ENCODE data around the gene DLG4. TPM values are rescaled to one million over a fixed set of nuclear protein-coding genes. Genes with fewer than 3 reads are reported as not detected.
"Not testable (repeated sequence)": the region's sequence is repeated elsewhere in the genome, so short reads cannot be mapped to it uniquely, and the experiment has no call there.

DLG4 gene
- total and polyA plus RNA-seq, 2 experiments from 2014 or later = 2.9 to 10.7 TPM

DNA sequence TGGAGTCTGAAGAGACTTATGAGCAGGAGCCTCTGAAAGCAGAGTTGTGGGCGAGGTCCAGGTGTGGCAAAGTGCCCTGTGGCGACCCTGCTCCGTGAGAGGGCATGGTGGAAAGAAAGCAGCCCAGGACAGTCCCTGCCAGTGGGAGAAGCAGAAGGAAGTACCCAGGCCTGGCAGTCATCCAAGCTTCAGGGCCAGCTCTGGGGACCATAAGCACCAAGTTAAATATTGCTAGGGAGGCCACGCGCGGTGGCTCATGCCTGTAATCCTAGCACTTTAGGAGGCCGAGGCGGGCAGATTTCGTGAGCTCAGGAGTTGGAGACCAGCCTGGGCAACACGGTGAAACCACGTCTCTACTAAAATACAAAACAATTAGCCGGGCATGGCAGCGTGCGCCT is 35.5 kb downstream of the DLG4 start:
- Histone ChIP-seq H3K9me2 (replicated peaks; ENCODE audit: insufficient read depth) (no peaks in the 10 kb centered on the region), H2AFZ (no peak overlapping the region), H3K79me2 (no peaks in the 10 kb centered on the region), H4K20me1 (ENCODE audit: insufficient read depth, poor library complexity, severe bottlenecking) (no peaks in the 10 kb centered on the region), H3K27me3 (no peaks in the 10 kb centered on the region), H3K9me3 (ENCODE audit: low read depth) (no peaks in the 10 kb centered on the region), H3K4me3 (no peak overlapping the region), H3K36me3 (replicated peaks; ENCODE audit: insufficient read depth, low read depth) (no peaks in the 10 kb centered on the region), H3K27ac (no peak overlapping the region), H3K4me1 (ENCODE audit: insufficient read depth) (no peaks in the 10 kb centered on the region), H3K4me2 (no peak overlapping the region)
- peak; percentile 73 for DNase-seq (ENCODE audit: low spot score)
- 75% methylated on average over 14 of the region's 14 CpGs for WGBS (ENCODE audit: low lambda C conversion rate, missing lambda C conversion rate)
- TF ChIP-seq, protein P1, sequence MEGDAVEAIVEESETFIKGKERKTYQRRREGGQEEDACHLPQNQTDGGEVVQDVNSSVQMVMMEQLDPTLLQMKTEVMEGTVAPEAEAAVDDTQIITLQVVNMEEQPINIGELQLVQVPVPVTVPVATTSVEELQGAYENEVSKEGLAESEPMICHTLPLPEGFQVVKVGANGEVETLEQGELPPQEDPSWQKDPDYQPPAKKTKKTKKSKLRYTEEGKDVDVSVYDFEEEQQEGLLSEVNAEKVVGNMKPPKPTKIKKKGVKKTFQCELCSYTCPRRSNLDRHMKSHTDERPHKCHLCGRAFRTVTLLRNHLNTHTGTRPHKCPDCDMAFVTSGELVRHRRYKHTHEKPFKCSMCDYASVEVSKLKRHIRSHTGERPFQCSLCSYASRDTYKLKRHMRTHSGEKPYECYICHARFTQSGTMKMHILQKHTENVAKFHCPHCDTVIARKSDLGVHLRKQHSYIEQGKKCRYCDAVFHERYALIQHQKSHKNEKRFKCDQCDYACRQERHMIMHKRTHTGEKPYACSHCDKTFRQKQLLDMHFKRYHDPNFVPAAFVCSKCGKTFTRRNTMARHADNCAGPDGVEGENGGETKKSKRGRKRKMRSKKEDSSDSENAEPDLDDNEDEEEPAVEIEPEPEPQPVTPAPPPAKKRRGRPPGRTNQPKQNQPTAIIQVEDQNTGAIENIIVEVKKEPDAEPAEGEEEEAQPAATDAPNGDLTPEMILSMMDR (IDR thresholded peaks at IDR 0.05; ENCODE audit: poor library complexity) = no peak
- TF ChIP-seq EZH2phosphoT487 (IDR thresholded peaks at IDR 0.05; ENCODE audit: low read depth, severe bottlenecking, unreplicated experiment) (no peak), EZH2 (IDR thresholded peaks at IDR 0.05; ENCODE audit: borderline replicate concordance) (no peak)

DNA sequence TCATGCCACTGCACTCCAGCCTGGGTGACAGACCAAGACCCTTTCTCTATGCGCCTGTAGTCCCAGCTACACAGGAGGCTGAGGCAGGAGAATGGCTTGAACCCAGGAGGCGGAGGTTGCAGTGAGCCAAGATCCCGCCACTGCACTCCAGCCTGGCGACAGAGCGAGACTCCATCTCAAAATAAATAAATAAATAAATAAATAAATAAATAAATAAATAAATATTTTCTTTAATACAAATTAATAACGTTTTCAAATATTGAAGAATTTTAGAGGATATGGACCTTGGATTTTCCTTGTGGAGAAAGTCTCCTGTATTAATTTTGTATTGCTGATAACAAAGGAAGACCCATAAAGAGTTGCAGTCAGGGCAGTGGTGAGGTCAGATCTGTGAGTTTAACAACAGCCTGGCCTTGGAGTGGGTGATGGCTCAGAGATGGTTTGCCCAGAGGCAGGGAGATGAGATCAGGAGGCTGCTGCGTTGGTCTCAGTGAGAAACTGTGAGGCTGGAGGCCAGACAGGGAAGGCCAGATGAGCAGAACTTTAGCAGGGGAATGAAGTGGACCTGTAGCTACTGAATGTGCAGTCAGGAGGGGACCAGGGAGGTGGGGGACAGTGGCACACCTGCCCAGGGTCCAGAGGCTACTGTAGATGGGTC is 36.1 kb downstream of the DLG4 start:
- Histone ChIP-seq H3K27ac (no peak overlapping the region), H3K9me2 (replicated peaks; ENCODE audit: insufficient read depth) (no peaks in the 10 kb centered on the region), H4K20me1 (ENCODE audit: insufficient read depth, poor library complexity, severe bottlenecking) (no peaks in the 10 kb centered on the region), H3K9me3 (ENCODE audit: low read depth) (no peaks in the 10 kb centered on the region), H3K36me3 (replicated peaks; ENCODE audit: insufficient read depth, low read depth) (no peaks in the 10 kb centered on the region), H3K4me1 (ENCODE audit: insufficient read depth) (no peaks in the 10 kb centered on the region), H3K4me3 (no peak overlapping the region), H3K27me3 (no peaks in the 10 kb centered on the region), H3K4me2 (no peak overlapping the region), H3K79me2 (no peaks in the 10 kb centered on the region), H2AFZ (no peak overlapping the region)
- TF ChIP-seq EZH2phosphoT487 (IDR thresholded peaks at IDR 0.05; ENCODE audit: low read depth, severe bottlenecking, unreplicated experiment) = no peak
- TF ChIP-seq, protein P1 (IDR thresholded peaks at IDR 0.05; ENCODE audit: poor library complexity) = no peak
- no peak for TF ChIP-seq EZH2 (IDR thresholded peaks at IDR 0.05; ENCODE audit: borderline replicate concordance)
- 88% methylated on average over 7 of the region's 7 CpGs for WGBS (ENCODE audit: low lambda C conversion rate, missing lambda C conversion rate)
- DNase-seq (ENCODE audit: low spot score) = no peak

DNA sequence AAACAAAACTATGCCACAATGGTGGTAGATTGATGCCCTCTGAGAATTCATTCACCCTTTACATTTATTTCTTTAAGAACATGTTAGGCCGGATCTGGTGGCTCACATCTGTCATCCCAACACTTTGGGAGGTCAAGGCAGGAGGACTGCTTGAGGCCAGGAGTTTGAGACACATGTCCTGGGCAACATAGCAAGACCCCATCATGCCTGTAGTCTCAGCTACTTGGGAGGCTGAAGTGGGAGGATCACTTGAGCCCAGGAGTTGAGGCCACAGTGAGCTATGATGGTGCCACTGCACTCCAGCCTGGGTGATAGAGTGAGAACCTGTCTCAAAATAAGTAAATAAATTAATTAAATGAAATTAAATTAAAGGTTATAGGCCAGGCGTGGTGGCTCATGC is 37.5 kb downstream of the DLG4 start:
- not testable (repeated sequence) for H3K36me3 ChIP-seq (replicated peaks; ENCODE audit: insufficient read depth, low read depth); H3K4me2 ChIP-seq; H3K4me3 ChIP-seq; H3K4me1 ChIP-seq (ENCODE audit: insufficient read depth); H3K27me3 ChIP-seq; H3K9me3 ChIP-seq (ENCODE audit: low read depth); H3K9me2 ChIP-seq (replicated peaks; ENCODE audit: insufficient read depth); H3K79me2 ChIP-seq; H2AFZ ChIP-seq; DNase-seq (ENCODE audit: low spot score); H4K20me1 ChIP-seq (ENCODE audit: insufficient read depth, poor library complexity, severe bottlenecking); H3K27ac ChIP-seq
- WGBS (ENCODE audit: low lambda C conversion rate, missing lambda C conversion rate) = 98% methylated on average over 2 of the region's 2 CpGs

DNA sequence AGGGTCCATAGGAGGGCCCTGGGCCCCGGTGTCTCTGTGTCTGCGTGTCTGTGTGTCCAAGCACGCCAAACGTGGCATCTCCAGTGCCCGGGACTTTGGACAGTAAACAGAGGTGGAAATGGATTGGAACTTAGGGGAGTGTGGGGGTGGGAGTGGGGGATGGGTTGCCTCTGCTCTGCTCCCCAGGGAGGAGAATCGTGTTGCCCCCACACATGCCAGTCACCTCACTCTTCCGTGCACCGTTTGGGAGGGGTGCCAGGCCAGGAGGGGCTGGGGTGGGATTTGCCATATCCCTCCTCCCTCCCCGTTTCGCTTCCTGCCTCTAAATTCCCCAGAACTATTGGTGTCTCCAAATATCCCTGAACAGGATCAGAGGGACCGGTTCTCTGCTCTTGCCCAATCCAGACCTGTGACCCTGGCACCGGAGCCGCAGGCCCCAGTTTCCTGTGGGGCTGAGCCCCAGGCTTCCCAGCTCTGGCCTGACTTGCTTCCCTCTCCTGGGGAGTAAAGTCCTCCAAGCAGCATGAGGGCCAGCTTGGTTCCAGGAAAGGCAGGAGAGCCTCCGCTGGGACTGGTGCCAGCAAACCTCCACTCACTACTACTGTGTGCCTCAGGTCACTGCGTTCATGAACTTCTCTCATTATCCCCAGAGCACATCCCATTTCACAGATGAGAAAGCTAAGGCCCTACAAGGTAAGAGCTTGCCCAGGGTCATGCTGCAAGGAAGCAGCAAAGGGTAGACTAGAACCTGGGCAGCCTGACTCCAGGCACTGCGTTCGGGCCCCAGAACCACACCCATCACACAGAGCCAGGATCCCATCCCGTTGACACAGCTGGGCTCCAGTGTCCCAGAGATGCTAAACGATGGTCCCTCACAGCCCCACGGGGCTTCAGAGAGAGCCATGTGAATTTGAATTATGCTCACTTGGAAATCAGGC is 40.0 kb downstream of the DLG4 start, which contains the start of gene ASGR1:
Gene ASGR1, minus strand, starts transcription at position 54 of the 938 bp plus-strand sequence. CDS start 807 bp downstream, outside the sequence.
- Histone ChIP-seq H3K4me3 (no peak within 1 kb of the TSS), H2AFZ (peak within 1 kb of the TSS; percentile 49), H3K27ac (peak within 1 kb of the TSS; percentile 87), H3K9me2 (replicated peaks; ENCODE audit: insufficient read depth) (no peaks in the 10 kb centered on the region), H3K4me1 (ENCODE audit: insufficient read depth) (peaks cover 9% of the 10 kb centered on the region), H3K27me3 (no peaks in the 10 kb centered on the region), H3K9me3 (ENCODE audit: low read depth) (no peaks in the 10 kb centered on the region), H4K20me1 (ENCODE audit: insufficient read depth, poor library complexity, severe bottlenecking) (no peaks in the 10 kb centered on the region), H3K36me3 (replicated peaks; ENCODE audit: insufficient read depth, low read depth) (no peaks in the 10 kb centered on the region), H3K79me2 (no peaks in the 10 kb centered on the region), H3K4me2 (peak within 1 kb of the TSS; percentile 87)
- WGBS (ENCODE audit: low lambda C conversion rate, missing lambda C conversion rate) = 68% methylated on average over 14 of the region's 20 CpGs
- DNase-seq (ENCODE audit: low spot score) = peak; percentile 62
- TF ChIP-seq EZH2phosphoT487 (IDR thresholded peaks at IDR 0.05; ENCODE audit: low read depth, severe bottlenecking, unreplicated experiment) = no peak
- no peak for TF ChIP-seq EZH2 (IDR thresholded peaks at IDR 0.05; ENCODE audit: borderline replicate concordance)

All from hepatocyte (in vitro differentiated cells).